ENCODE data around the gene BPIFA3. TPM values are rescaled to one million over a fixed set of nuclear protein-coding genes. Genes with fewer than 3 reads are reported as not detected.

Gene BPIFA3
- total and polyA plus RNA-seq, 2 donors (not counting 1 experiment from before 2014, with no cell fraction given): not detected

- Histone ChIP-seq H3K27ac (ENCODE audit: insufficient read depth, low read length) (no peak overlapping the region), H4K20me1 (ENCODE audit: control insufficient read depth, extremely low read depth, insufficient read depth, low read length) (no peaks in the 10 kb centered on the region), H3K27me3 (ENCODE audit: control insufficient read depth, insufficient read depth, low read length) (no peaks in the 10 kb centered on the region), H3K4me3 (replicated peaks in 1 of 4; ENCODE audit: control extremely low read depth in 1 of 4, insufficient read depth in 1 of 4, low read depth in 3 of 4, low read length in 4 of 4) (no peak overlapping the region), H3K4me2 (ENCODE audit: extremely low read depth, insufficient read depth, low read length) (no peak overlapping the region), H3K4me1 (ENCODE audit: control insufficient read depth, extremely low read depth, insufficient read depth, low read length) (no peaks in the 10 kb centered on the region), H3K79me2 (ENCODE audit: control insufficient read depth, insufficient read depth, low read length) (no peaks in the 10 kb centered on the region), H2AFZ (ENCODE audit: low read length) (no peak overlapping the region), H3K9ac (ENCODE audit: insufficient read depth, low read length) (no peak overlapping the region), H3K9me3 (ENCODE audit: control insufficient read depth, insufficient read depth, low read depth, low read length) (no peaks in the 10 kb centered on the region), H3K36me3 (ENCODE audit: control insufficient read depth, insufficient read depth, low read length) (no peaks in the 10 kb centered on the region)
- TF ChIP-seq, protein P1, sequence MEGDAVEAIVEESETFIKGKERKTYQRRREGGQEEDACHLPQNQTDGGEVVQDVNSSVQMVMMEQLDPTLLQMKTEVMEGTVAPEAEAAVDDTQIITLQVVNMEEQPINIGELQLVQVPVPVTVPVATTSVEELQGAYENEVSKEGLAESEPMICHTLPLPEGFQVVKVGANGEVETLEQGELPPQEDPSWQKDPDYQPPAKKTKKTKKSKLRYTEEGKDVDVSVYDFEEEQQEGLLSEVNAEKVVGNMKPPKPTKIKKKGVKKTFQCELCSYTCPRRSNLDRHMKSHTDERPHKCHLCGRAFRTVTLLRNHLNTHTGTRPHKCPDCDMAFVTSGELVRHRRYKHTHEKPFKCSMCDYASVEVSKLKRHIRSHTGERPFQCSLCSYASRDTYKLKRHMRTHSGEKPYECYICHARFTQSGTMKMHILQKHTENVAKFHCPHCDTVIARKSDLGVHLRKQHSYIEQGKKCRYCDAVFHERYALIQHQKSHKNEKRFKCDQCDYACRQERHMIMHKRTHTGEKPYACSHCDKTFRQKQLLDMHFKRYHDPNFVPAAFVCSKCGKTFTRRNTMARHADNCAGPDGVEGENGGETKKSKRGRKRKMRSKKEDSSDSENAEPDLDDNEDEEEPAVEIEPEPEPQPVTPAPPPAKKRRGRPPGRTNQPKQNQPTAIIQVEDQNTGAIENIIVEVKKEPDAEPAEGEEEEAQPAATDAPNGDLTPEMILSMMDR (conservative IDR thresholded peaks at IDR 0.05 in 1 of 2, IDR thresholded peaks at IDR 0.05 in 1 of 2; ENCODE audit: low read depth in 1 of 2, low read length in 2 of 2): no peak
- TF ChIP-seq EZH2 (IDR thresholded peaks at IDR 0.05; ENCODE audit: low read length, missing control alignments): no peak
- no peak for DNase-seq (ENCODE audit: low read depth in 2 of 2)
These were observed 40.1 kb downstream of the BPIFA3 start for GRCh38 chr20:33257237-33257636.

GRCh38 chr20:33259371-33259770 lies 42.2 kb downstream of the BPIFA3 start:
- Histone ChIP-seq H2AFZ (ENCODE audit: low read length) (no peak overlapping the region), H3K27ac (ENCODE audit: insufficient read depth, low read length) (no peak overlapping the region), H3K9me3 (ENCODE audit: control insufficient read depth, insufficient read depth, low read depth, low read length) (no peaks in the 10 kb centered on the region), H3K36me3 (ENCODE audit: control insufficient read depth, insufficient read depth, low read length) (no peaks in the 10 kb centered on the region), H3K4me2 (ENCODE audit: extremely low read depth, insufficient read depth, low read length) (no peak overlapping the region), H3K9ac (ENCODE audit: insufficient read depth, low read length) (no peak overlapping the region), H3K27me3 (ENCODE audit: control insufficient read depth, insufficient read depth, low read length) (no peaks in the 10 kb centered on the region), H3K4me3 (replicated peaks in 1 of 4; ENCODE audit: control extremely low read depth in 1 of 4, insufficient read depth in 1 of 4, low read depth in 3 of 4, low read length in 4 of 4) (no peak overlapping the region), H3K4me1 (ENCODE audit: control insufficient read depth, extremely low read depth, insufficient read depth, low read length) (no peaks in the 10 kb centered on the region), H4K20me1 (ENCODE audit: control insufficient read depth, extremely low read depth, insufficient read depth, low read length) (no peaks in the 10 kb centered on the region), H3K79me2 (ENCODE audit: control insufficient read depth, insufficient read depth, low read length) (no peaks in the 10 kb centered on the region)
- no peak for TF ChIP-seq EZH2 (IDR thresholded peaks at IDR 0.05; ENCODE audit: low read length, missing control alignments)
- TF ChIP-seq, protein P1 (conservative IDR thresholded peaks at IDR 0.05 in 1 of 2, IDR thresholded peaks at IDR 0.05 in 1 of 2; ENCODE audit: low read depth in 1 of 2, low read length in 2 of 2): no peak
- no peak for DNase-seq (ENCODE audit: low read depth in 2 of 2)

GRCh38 chr20:33261465-33261864 lies 44.3 kb downstream of the BPIFA3 start:
- DNase-seq (ENCODE audit: low read depth in 2 of 2): no peak
- H3K79me2 ChIP-seq (ENCODE audit: control insufficient read depth, insufficient read depth, low read length): no peaks in the 10 kb centered on the region
- no peaks in the 10 kb centered on the region for H4K20me1 ChIP-seq (ENCODE audit: control insufficient read depth, extremely low read depth, insufficient read depth, low read length)
- H3K9ac ChIP-seq (ENCODE audit: insufficient read depth, low read length): no peak overlapping the region
- no peaks in the 10 kb centered on the region for H3K4me1 ChIP-seq (ENCODE audit: control insufficient read depth, extremely low read depth, insufficient read depth, low read length)
- no peak overlapping the region for H3K4me2 ChIP-seq (ENCODE audit: extremely low read depth, insufficient read depth, low read length)
- no peaks in the 10 kb centered on the region for H3K27me3 ChIP-seq (ENCODE audit: control insufficient read depth, insufficient read depth, low read length)
- no peak overlapping the region for H3K4me3 ChIP-seq (replicated peaks in 1 of 4; ENCODE audit: control extremely low read depth in 1 of 4, insufficient read depth in 1 of 4, low read depth in 3 of 4, low read length in 4 of 4)
- TF ChIP-seq, protein P1 (conservative IDR thresholded peaks at IDR 0.05 in 1 of 2, IDR thresholded peaks at IDR 0.05 in 1 of 2; ENCODE audit: low read depth in 1 of 2, low read length in 2 of 2): no peak
- no peak for TF ChIP-seq EZH2 (IDR thresholded peaks at IDR 0.05; ENCODE audit: low read length, missing control alignments)
- no peak overlapping the region for H2AFZ ChIP-seq (ENCODE audit: low read length)
- H3K36me3 ChIP-seq (ENCODE audit: control insufficient read depth, insufficient read depth, low read length): no peaks in the 10 kb centered on the region
- no peak overlapping the region for H3K27ac ChIP-seq (ENCODE audit: insufficient read depth, low read length)
- H3K9me3 ChIP-seq (ENCODE audit: control insufficient read depth, insufficient read depth, low read depth, low read length): no peaks in the 10 kb centered on the region
